PC-3 (cell line): ENCODE data around the gene YPEL1. TPM values are rescaled to one million over a fixed set of nuclear protein-coding genes. Genes with fewer than 3 reads are reported as not detected.

Experiments used
- ATAC-seq: fragments of 200-7000 bp; cut with Tn5 transposase; 2 replicates; pipeline ENCODE4 v1.9.1; 2020; ENCODE audit warnings: mild to moderate bottlenecking, moderate library complexity
- BruUV-seq: library from RNA; stranded (reverse); fragments of 400-500 nt; replicated peaks from 2 replicates; lab custom pipeline; 2021; lab: Mats Ljungman, UMichigan
- CTCF ChIA-PET: fragments of 300-600 bp; sonication (Branson Sonifier 250); formaldehyde crosslinking; loops from one replicate; lab custom pipeline; 2022; ENCODE audit warnings: antibody characterized with exemption; lab: Charles Lee
- POLR2A ChIA-PET: fragments of 300-600 bp; sonication (Branson Sonifier 250); formaldehyde crosslinking; loops from one replicate; lab custom pipeline; 2022; ENCODE audit warnings: antibody characterized with exemption; ENCODE audit not compliant: unreplicated experiment; lab: Charles Lee
- DNase-seq: peaks from one replicate; pipeline ENCODE4 v3.0.0-alpha.2; 2015
- H2AFZ ChIP-seq: fragments of 300-600 bp; sonication (generic); 2 replicates; pipeline ENCODE4 v1.6.0; 2016; ENCODE audit warnings: antibody characterized with exemption, low read length
- H3F3A ChIP-seq: fragments of 300-600 bp; sonication (generic); one replicate; pipeline ENCODE4 v1.6.0; 2017; ENCODE audit warnings: antibody characterized with exemption, low read length, control low read depth, mild to moderate bottlenecking; ENCODE audit not compliant: unreplicated experiment
- H3K27ac ChIP-seq: fragments of 300-600 bp; sonication (generic); 2 replicates; pipeline ENCODE4 v1.5.1; 2016; ENCODE audit warnings: mild to moderate bottlenecking, low read length
- H3K27me3 ChIP-seq: fragments of 300-600 bp; sonication (generic); 2 replicates; pipeline ENCODE4 v1.6.1; 2016; ENCODE audit warnings: low read length, mixed read lengths
- H3K36me3 ChIP-seq: fragments of 300-600 bp; sonication (generic); 2 replicates; pipeline ENCODE4 v1.6.1; 2016; ENCODE audit warnings: low read depth, mixed run types, low read length, mixed read lengths
- H3K4me1 ChIP-seq: fragments of 300-600 bp; sonication (generic); 2 replicates; pipeline ENCODE4 v1.5.1; 2016; ENCODE audit warnings: low read length; ENCODE audit not compliant: insufficient read depth
- H3K4me2 ChIP-seq: fragments of 300-600 bp; sonication (generic); 2 replicates; pipeline ENCODE4 v1.6.0; 2016; ENCODE audit warnings: low read length
- H3K4me3 ChIP-seq: fragments of 300-600 bp; sonication (generic); 2 replicates; pipeline ENCODE4 v1.5.1; 2016; ENCODE audit warnings: mild to moderate bottlenecking, low read length, mixed read lengths
- H3K79me2 ChIP-seq: fragments of 300-600 bp; sonication (generic); 2 replicates; pipeline ENCODE4 v1.6.1; 2017; ENCODE audit warnings: low read length, mixed read lengths
- H3K9ac ChIP-seq: fragments of 300-600 bp; sonication (generic); 2 replicates; pipeline ENCODE4 v1.6.0; 2016; ENCODE audit warnings: mild to moderate bottlenecking, low read length
- H3K9me2 ChIP-seq: fragments of 300-600 bp; sonication (generic); replicated peaks from 2 replicates; pipeline ENCODE4 v1.6.1; 2016; ENCODE audit warnings: mixed run types, low read length, mixed read lengths
- H3K9me3 ChIP-seq: fragments of 300-600 bp; sonication (generic); 2 replicates; pipeline ENCODE4 v1.6.1; 2016; ENCODE audit warnings: low read length, mixed read lengths
- H4K20me1 ChIP-seq: fragments of 300-600 bp; sonication (generic); 2 replicates; pipeline ENCODE4 v1.6.1; 2016; ENCODE audit warnings: low read length, mixed read lengths
- EZH2 ChIP-seq: fragments of 300-600 bp; sonication (generic); IDR thresholded peaks from one replicate; pipeline ENCODE4 v1.6.1; 2017; ENCODE audit warnings: antibody characterized with exemption, mild to moderate bottlenecking, low read length; ENCODE audit not compliant: unreplicated experiment
- EZH2phosphoT487 ChIP-seq: fragments of 300-600 bp; sonication (generic); IDR thresholded peaks from 2 replicates; pipeline ENCODE4 v1.6.1; 2018; ENCODE audit warnings: mild to moderate bottlenecking, antibody characterized with exemption, low read length, borderline replicate concordance
- intact Hi-C: fragments of 100-400 bp; cut with micrococcal nuclease; formaldehyde crosslinking; loops from 2 replicates; pipeline ENCODE4 v1.9.0; 2023
- total RNA-seq: library from RNA; depleted of rRNA; stranded (reverse); fragments of >200 nt; gene quantifications from 2 replicates; pipeline ENCODE4 v1.2.3, GENCODE V29; 2014
- TF ChIP-seq, protein P1 (sequence below): fragments of 300-600 bp; sonication (generic); conservative IDR thresholded peaks from 2 replicates; pipeline ENCODE4 v1.5.1; 2017; ENCODE audit warnings: antibody characterized with exemption, low read depth, mild to moderate bottlenecking, low read length

Gene YPEL1
- total RNA-seq, 1 experiment from 2014 or later: 3.2 TPM

DNA sequence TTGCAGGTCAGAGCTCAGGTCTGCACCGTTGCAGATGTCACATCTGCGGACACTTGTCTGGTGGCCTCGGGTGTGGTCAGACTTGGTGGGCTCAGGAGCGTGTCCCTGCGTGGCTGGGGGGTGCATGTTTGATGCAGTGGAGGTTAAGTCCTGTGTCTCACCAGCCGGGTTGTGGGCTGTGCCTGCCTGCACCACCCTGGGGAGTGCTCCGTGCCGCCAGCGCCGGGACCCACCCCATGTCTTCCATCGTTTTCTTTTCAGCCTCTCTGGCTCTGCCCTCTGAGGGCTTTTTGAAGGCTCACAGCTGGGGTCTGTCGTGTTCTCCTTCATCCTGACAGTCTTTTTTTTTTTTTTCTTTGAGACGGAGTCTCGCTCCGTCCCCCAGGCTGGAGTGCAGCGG, 43.8 kb downstream of the YPEL1 start:
- no peaks in the 10 kb centered on the region for H3K79me2 ChIP-seq
- H3K9me3 ChIP-seq: no peaks in the 10 kb centered on the region
- intact Hi-C loops: no loop called here
- no peaks in the 10 kb centered on the region for H3K27me3 ChIP-seq
- CTCF ChIA-PET: no interaction called here
- ATAC-seq (no peak), DNase-seq (no peak)
- H2AFZ ChIP-seq: no peak overlapping the region
- H3K9me2 ChIP-seq: no peaks in the 10 kb centered on the region
- POLR2A ChIA-PET: no interaction called here
- H3K4me1 ChIP-seq: no peaks in the 10 kb centered on the region
- H4K20me1 ChIP-seq: no peaks in the 10 kb centered on the region
- no peak overlapping the region for H3K4me2 ChIP-seq
- TF ChIP-seq EZH2 (no peak), EZH2phosphoT487 (no peak)
- TF ChIP-seq, protein P1, sequence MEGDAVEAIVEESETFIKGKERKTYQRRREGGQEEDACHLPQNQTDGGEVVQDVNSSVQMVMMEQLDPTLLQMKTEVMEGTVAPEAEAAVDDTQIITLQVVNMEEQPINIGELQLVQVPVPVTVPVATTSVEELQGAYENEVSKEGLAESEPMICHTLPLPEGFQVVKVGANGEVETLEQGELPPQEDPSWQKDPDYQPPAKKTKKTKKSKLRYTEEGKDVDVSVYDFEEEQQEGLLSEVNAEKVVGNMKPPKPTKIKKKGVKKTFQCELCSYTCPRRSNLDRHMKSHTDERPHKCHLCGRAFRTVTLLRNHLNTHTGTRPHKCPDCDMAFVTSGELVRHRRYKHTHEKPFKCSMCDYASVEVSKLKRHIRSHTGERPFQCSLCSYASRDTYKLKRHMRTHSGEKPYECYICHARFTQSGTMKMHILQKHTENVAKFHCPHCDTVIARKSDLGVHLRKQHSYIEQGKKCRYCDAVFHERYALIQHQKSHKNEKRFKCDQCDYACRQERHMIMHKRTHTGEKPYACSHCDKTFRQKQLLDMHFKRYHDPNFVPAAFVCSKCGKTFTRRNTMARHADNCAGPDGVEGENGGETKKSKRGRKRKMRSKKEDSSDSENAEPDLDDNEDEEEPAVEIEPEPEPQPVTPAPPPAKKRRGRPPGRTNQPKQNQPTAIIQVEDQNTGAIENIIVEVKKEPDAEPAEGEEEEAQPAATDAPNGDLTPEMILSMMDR: no peak
- H3K4me3 ChIP-seq: no peak overlapping the region
- no peak overlapping the region for H3K9ac ChIP-seq
- no peak overlapping the region for H3K27ac ChIP-seq
- no peaks in the 10 kb centered on the region for H3F3A ChIP-seq
- H3K36me3 ChIP-seq: no peaks in the 10 kb centered on the region
- no TSS peak for BruUV-seq

- BruUV-seq: no TSS peak
- no peaks in the 10 kb centered on the region for H4K20me1 ChIP-seq
- no peak overlapping the region for H2AFZ ChIP-seq
- H3K9ac ChIP-seq: no peak overlapping the region
- H3K9me2 ChIP-seq: no peaks in the 10 kb centered on the region
- H3F3A ChIP-seq: no peaks in the 10 kb centered on the region
- H3K27ac ChIP-seq: no peak overlapping the region
- TF ChIP-seq, protein P1: no peak
- TF ChIP-seq EZH2phosphoT487: no peak
- TF ChIP-seq EZH2: no peak
- ChIA-PET CTCF (no interaction called here), POLR2A (no interaction called here)
- no peak overlapping the region for H3K4me3 ChIP-seq
- no peaks in the 10 kb centered on the region for H3K9me3 ChIP-seq
- intact Hi-C loops: no loop called here
- DNase-seq (no peak), ATAC-seq (no peak)
- no peaks in the 10 kb centered on the region for H3K79me2 ChIP-seq
- H3K27me3 ChIP-seq: no peaks in the 10 kb centered on the region
- no peaks in the 10 kb centered on the region for H3K4me1 ChIP-seq
- H3K36me3 ChIP-seq: no peaks in the 10 kb centered on the region
- no peak overlapping the region for H3K4me2 ChIP-seq
Observed at GRCh38 chr22:21690401-21690801, 45.2 kb downstream of the YPEL1 start.

GRCh38 chr22:21688706-21689381, 46.8 kb downstream of the YPEL1 start:
- DNase-seq: no peak

More at GRCh38 chr22:21688706-21689381, 46.8 kb downstream of the YPEL1 start:
- Histone ChIP-seq H3K36me3 (no peaks in the 10 kb centered on the region), H3K9me3 (no peaks in the 10 kb centered on the region), H3K79me2 (no peaks in the 10 kb centered on the region), H3K4me3 (no peak overlapping the region), H3F3A (no peaks in the 10 kb centered on the region), H3K4me1 (no peaks in the 10 kb centered on the region), H3K9me2 (no peaks in the 10 kb centered on the region), H3K4me2 (no peak overlapping the region), H2AFZ (no peak overlapping the region), H3K27me3 (no peaks in the 10 kb centered on the region), H3K27ac (no peak overlapping the region), H3K9ac (no peak overlapping the region), H4K20me1 (no peaks in the 10 kb centered on the region)
- no peak for TF ChIP-seq EZH2phosphoT487
- TF ChIP-seq, protein P1: no peak
- TF ChIP-seq EZH2: no peak
- ChIA-PET POLR2A (no interaction called here), CTCF (no interaction called here)
- peak; percentile 81 for ATAC-seq
- intact Hi-C loops: no loop called here
- no TSS peak for BruUV-seq
